Kidney (tissue), 14 donors: ENCODE measurements around the gene PSMB10. TPM values are rescaled to one million over a fixed set of nuclear protein-coding genes. Genes with fewer than 3 reads are reported as not detected.

Experiments
- DNase-seq, 5 donors: peaks; one replicate each; pipeline ENCODE4 v3.0.0-alpha.2; 2013 to 2020
- FAIRE-seq: peaks from 2 replicates; lab custom pipeline; 2012; peaks lifted over from hg19 to GRCh38; lab: Jason Lieb, UNC
- H3K27ac ChIP-seq, 2 donors: one replicate each; pipeline ENCODE4 v1.7.0; 2013; ENCODE audit warnings: low read depth in 2 of 2, low read length in 2 of 2, inconsistent platforms in 1 of 2
- H3K27me3 ChIP-seq: one replicate; pipeline ENCODE4 v1.7.1; 2013; ENCODE audit warnings: low read length, inconsistent platforms; ENCODE audit not compliant: control insufficient read depth, insufficient read depth
- H3K36me3 ChIP-seq, 3 donors: one replicate each; pipeline versions ENCODE4 v1.7.0 to v1.7.1; 2013; ENCODE audit warnings: low read length in 3 of 3, control low read depth in 1 of 3, inconsistent platforms in 1 of 3; ENCODE audit not compliant: insufficient read depth in 3 of 3, control insufficient read depth in 2 of 3
- H3K4me1 ChIP-seq, 3 donors: one replicate each; pipeline versions ENCODE4 v1.7.0 to v1.7.1; 2013; ENCODE audit warnings: low read length in 3 of 3, inconsistent platforms in 1 of 3, low read depth in 1 of 3; ENCODE audit not compliant: control insufficient read depth in 2 of 3, insufficient read depth in 2 of 3
- H3K4me3 ChIP-seq, 3 donors: one replicate each; pipeline versions ENCODE4 v1.7.0 to v1.8.1; 2013; ENCODE audit warnings: low read length in 3 of 3, control low read depth in 1 of 3, inconsistent platforms in 1 of 3
- H3K9ac ChIP-seq, 3 donors: one replicate each; pipeline versions ENCODE4 v1.7.0 to v1.7.1; 2013; ENCODE audit warnings: low read length in 3 of 3, control low read depth in 1 of 3, inconsistent platforms in 1 of 3
- H3K9me3 ChIP-seq, 3 donors: one replicate each; pipeline versions ENCODE4 v1.7.0 to v1.7.1; 2013; ENCODE audit warnings: low read length in 3 of 3, control low read depth in 1 of 3, inconsistent platforms in 1 of 3; ENCODE audit not compliant: control insufficient read depth in 2 of 3, insufficient read depth in 1 of 3
- intact Hi-C: fragments of 100-400 bp; cut with DNase I; formaldehyde crosslinking; loops from one replicate; pipeline ENCODE4 v1.11.1; 2022
- polyA plus RNA-seq: library from polyadenylated mRNA; stranded (reverse); fragments of 350-450 nt; fragmentation: Illumina TruSeq; extraction: RNeasy Lipid Tissue Mini Kit (QIAGEN cat#74804); gene quantifications from one replicate; pipeline ENCODE4 v1.2.3, GENCODE V29; 2014; ENCODE audit warnings: low read depth, low replicate concordance; ENCODE audit not compliant: insufficient read depth
- total RNA-seq: library from RNA; stranded (reverse); fragmentation: NEBNext Ultra II Directional; extraction: Animal tissue kit (Norgen Biotek cat#: 25700); gene quantifications from one replicate; pipeline ENCODE4 v1.2.1, GENCODE V29; 2021
- TF ChIP-seq, protein P1 (sequence below): IDR thresholded peaks from 3 replicates; pipeline ENCODE4 v1.5.1; 2012; ENCODE audit warnings: mild to moderate bottlenecking, moderate library complexity, borderline replicate concordance; ENCODE audit not compliant: insufficient read depth; ENCODE audit errors: extremely low read depth
- donor health status: control.
- donor health status: control.
- donor health status: control.
- donor health status: control.
- donor health status: control.
- donor health status: DM: yes; HTN: yes; CAD: no.
- donor health status: Normal renal cell carcinoma (clear cell type).

The PSMB10 gene
- total and polyA plus RNA-seq, 2 donors from 2014 or later, result 76.4 to 78.6 TPM

GRCh38 chr16:67945392-67945933 is 8.8 kb upstream of the PSMB10 start:
- Histone ChIP-seq H3K4me3 (no peak overlapping the region), H3K4me1 (no peaks in the 10 kb centered on the region), H3K9ac (no peak overlapping the region), H3K36me3 (peaks cover 0 to 45% (median 9%) of the 10 kb centered on the region in 3 donors), H3K9me3 (no peaks in the 10 kb centered on the region), H3K27me3 (no peaks in the 10 kb centered on the region), H3K27ac (no peak overlapping the region)
- peak in 1 of 5 donors; percentile 72 for DNase-seq
- TF ChIP-seq, protein P1, sequence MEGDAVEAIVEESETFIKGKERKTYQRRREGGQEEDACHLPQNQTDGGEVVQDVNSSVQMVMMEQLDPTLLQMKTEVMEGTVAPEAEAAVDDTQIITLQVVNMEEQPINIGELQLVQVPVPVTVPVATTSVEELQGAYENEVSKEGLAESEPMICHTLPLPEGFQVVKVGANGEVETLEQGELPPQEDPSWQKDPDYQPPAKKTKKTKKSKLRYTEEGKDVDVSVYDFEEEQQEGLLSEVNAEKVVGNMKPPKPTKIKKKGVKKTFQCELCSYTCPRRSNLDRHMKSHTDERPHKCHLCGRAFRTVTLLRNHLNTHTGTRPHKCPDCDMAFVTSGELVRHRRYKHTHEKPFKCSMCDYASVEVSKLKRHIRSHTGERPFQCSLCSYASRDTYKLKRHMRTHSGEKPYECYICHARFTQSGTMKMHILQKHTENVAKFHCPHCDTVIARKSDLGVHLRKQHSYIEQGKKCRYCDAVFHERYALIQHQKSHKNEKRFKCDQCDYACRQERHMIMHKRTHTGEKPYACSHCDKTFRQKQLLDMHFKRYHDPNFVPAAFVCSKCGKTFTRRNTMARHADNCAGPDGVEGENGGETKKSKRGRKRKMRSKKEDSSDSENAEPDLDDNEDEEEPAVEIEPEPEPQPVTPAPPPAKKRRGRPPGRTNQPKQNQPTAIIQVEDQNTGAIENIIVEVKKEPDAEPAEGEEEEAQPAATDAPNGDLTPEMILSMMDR, result no peak
- intact Hi-C loops, result no loop called here
- no peak for FAIRE-seq

DNA sequence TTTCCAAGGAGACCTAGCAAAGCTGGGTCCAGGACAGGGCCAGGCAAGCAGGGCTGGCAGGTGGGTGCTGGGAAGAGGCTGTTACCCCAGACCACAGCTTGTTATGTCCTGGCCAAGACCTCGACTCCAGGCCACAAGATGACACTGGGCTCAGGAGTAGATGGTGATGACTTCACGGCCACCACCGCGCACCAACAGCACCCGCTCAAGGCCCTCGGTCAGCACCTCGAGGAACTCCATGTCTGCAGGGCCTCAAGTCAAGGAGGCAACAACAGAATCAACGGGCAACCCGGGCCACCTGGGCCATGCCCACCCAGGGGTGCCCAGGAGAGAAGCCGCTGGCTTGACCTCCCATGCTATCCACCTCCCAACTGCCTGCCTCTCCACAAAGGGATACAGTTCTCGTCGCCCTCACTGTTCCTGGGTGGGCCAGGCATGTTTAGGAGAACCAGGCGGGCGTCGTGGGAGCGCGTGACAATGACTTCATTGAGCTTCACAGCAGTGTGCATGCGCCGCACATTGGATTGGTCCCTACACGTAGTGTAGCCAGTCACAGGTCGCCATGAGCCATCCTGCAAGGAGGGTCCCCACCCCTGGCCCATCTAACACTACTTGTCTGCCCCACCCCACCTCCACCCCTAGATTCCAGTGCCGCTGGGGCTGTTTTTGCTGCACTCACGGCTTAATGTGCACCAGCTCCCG is 8.2 kb upstream of the PSMB10 start:
- H3K4me3 ChIP-seq, result no peak overlapping the region
- H3K27me3 ChIP-seq, result no peaks in the 10 kb centered on the region
- H3K4me1 ChIP-seq, result peaks cover 0 to 6% (median 0%) of the 10 kb centered on the region in 3 donors
- H3K9ac ChIP-seq, result no peak overlapping the region
- intact Hi-C loops, result no loop called here
- TF ChIP-seq, protein P1, result no peak
- peaks cover 0 to 40% (median 9%) of the 10 kb centered on the region in 3 donors for H3K36me3 ChIP-seq
- H3K9me3 ChIP-seq, result no peaks in the 10 kb centered on the region
- H3K27ac ChIP-seq, result no peak overlapping the region
- DNase-seq, result no peak
- FAIRE-seq, result no peak

GRCh38 chr16:67943619-67944504 is 7.2 kb upstream of the PSMB10 start, which contains the start of gene LCAT:
Gene LCAT, minus strand, starts transcription at chr16:67944120. Its CDS starts 19 bp downstream, at chr16:67944101.
- DNase-seq (peak in 1 of 5 donors; percentile 88), FAIRE-seq (no peak)
- TF ChIP-seq, protein P1, result no peak
- no peaks in the 10 kb centered on the region for H3K27me3 ChIP-seq
- H3K27ac ChIP-seq, result no peak within 1 kb of the TSS
- H3K9ac ChIP-seq, result no peak within 1 kb of the TSS
- H3K9me3 ChIP-seq, result no peaks in the 10 kb centered on the region
- H3K4me1 ChIP-seq, result peaks cover 0 to 9% (median 0%) of the 10 kb centered on the region in 3 donors
- intact Hi-C loops, result no loop called here
- H3K36me3 ChIP-seq, result peaks cover 0 to 38% (median 9%) of the 10 kb centered on the region in 3 donors
- no peak within 1 kb of the TSS for H3K4me3 ChIP-seq
